RWPE2 (cell line): ENCODE data around the gene QDPR.

Experiments used
- ATAC-seq: fragments of 200-7000 bp; cut with Tn5 transposase; 3 replicates; pipeline ENCODE4 v1.9.1; 2021; ENCODE audit warnings: low read depth
- DNase-seq: peaks from one replicate; pipeline ENCODE4 v3.0.0-alpha.2; 2020; ENCODE audit warnings: low spot score
- H3K27ac ChIP-seq: fragments of 450-650 bp; 2 replicates; pipeline ENCODE4 v1.5.1; 2017; ENCODE audit warnings: mild to moderate bottlenecking; ENCODE audit not compliant: poor library complexity, severe bottlenecking
- H3K27me3 ChIP-seq: fragments of 250-450 bp; sonication (Bioruptor Pico); 2 replicates; pipeline ENCODE4 v1.5.1; 2021; ENCODE audit warnings: mild to moderate bottlenecking, moderate library complexity; ENCODE audit not compliant: insufficient read depth, poor library complexity, severe bottlenecking
- H3K36me3 ChIP-seq: fragments of 250-450 bp; sonication (Bioruptor Pico); 2 replicates; pipeline ENCODE4 v1.5.1; 2020; ENCODE audit warnings: low read depth, mild to moderate bottlenecking, moderate library complexity
- H3K4me1 ChIP-seq: fragments of 250-450 bp; sonication (Bioruptor Pico); 2 replicates; pipeline ENCODE4 v1.5.1; 2021; ENCODE audit warnings: mild to moderate bottlenecking, moderate library complexity; ENCODE audit not compliant: insufficient read depth, poor library complexity, severe bottlenecking
- H3K4me3 ChIP-seq: fragments of 250-450 bp; sonication (Bioruptor Pico); 2 replicates; pipeline ENCODE4 v1.5.1; 2021; ENCODE audit warnings: mild to moderate bottlenecking, moderate library complexity; ENCODE audit not compliant: severe bottlenecking
- H3K9me3 ChIP-seq: fragments of 250-450 bp; sonication (Bioruptor Pico); 2 replicates; pipeline ENCODE4 v1.5.1; 2021; ENCODE audit warnings: mild to moderate bottlenecking, moderate library complexity; ENCODE audit not compliant: severe bottlenecking
- TF ChIP-seq, protein P1 (sequence below): fragments of 450-650 bp; IDR thresholded peaks from one replicate; pipeline ENCODE4 v1.5.1; 2017; ENCODE audit warnings: mild to moderate bottlenecking, moderate library complexity; ENCODE audit not compliant: poor library complexity, severe bottlenecking

The QDPR gene

DNA sequence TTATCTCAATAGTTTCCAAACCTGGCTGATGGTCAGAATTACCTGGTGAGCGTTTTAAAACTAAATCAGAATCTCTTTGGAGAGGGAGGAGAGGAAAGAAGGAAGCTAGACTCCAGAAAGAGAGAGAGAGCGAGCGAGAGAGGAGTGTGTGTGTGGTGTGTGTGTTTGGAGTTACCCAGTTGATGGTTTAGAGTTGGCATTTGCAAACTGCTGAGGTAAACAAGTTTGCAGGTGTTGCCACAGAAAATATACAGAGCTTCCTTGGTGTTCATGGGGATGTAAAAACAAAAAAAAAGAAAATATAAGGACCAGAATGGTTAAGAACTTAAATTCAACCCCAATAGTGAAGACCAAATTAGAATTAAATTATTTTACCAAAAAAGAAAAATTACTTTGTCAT, 38.7 kb upstream of the QDPR start:
- no peak for ATAC-seq
- TF ChIP-seq, protein P1, sequence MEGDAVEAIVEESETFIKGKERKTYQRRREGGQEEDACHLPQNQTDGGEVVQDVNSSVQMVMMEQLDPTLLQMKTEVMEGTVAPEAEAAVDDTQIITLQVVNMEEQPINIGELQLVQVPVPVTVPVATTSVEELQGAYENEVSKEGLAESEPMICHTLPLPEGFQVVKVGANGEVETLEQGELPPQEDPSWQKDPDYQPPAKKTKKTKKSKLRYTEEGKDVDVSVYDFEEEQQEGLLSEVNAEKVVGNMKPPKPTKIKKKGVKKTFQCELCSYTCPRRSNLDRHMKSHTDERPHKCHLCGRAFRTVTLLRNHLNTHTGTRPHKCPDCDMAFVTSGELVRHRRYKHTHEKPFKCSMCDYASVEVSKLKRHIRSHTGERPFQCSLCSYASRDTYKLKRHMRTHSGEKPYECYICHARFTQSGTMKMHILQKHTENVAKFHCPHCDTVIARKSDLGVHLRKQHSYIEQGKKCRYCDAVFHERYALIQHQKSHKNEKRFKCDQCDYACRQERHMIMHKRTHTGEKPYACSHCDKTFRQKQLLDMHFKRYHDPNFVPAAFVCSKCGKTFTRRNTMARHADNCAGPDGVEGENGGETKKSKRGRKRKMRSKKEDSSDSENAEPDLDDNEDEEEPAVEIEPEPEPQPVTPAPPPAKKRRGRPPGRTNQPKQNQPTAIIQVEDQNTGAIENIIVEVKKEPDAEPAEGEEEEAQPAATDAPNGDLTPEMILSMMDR, result no peak
- Histone ChIP-seq H3K27me3 (peaks cover 4% of the 10 kb centered on the region), H3K4me1 (peaks cover 2% of the 10 kb centered on the region), H3K36me3 (no peaks in the 10 kb centered on the region), H3K4me3 (no peak overlapping the region), H3K27ac (no peak overlapping the region), H3K9me3 (no peaks in the 10 kb centered on the region)
- no peak for DNase-seq

DNA sequence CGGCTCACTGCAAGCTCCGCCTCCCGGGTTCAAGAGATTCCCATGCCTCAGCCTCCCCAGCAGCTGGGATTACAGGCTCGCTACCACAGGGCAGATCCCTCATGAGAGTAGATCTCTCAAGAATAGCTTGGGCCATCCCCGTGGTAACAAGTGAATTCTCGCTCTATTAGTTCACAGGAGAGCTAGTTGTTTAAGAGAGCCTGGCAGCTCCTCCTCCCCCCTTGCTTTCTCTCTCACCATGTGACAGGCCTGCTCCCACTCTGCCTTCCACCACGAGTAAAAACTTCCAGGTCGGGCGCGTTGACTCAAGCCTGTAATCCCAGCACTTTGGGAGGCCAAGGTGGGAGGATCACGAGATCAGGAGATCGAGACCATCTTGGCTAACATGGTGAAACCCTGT, 34.8 kb upstream of the QDPR start:
- no peaks in the 10 kb centered on the region for H3K36me3 ChIP-seq
- no peaks in the 10 kb centered on the region for H3K9me3 ChIP-seq
- H3K4me1 ChIP-seq, result peaks cover 2% of the 10 kb centered on the region
- no peak overlapping the region for H3K27ac ChIP-seq
- no peaks in the 10 kb centered on the region for H3K27me3 ChIP-seq
- DNase-seq (no peak), ATAC-seq (no peak)
- TF ChIP-seq, protein P1, result no peak
- H3K4me3 ChIP-seq, result no peak overlapping the region

DNA sequence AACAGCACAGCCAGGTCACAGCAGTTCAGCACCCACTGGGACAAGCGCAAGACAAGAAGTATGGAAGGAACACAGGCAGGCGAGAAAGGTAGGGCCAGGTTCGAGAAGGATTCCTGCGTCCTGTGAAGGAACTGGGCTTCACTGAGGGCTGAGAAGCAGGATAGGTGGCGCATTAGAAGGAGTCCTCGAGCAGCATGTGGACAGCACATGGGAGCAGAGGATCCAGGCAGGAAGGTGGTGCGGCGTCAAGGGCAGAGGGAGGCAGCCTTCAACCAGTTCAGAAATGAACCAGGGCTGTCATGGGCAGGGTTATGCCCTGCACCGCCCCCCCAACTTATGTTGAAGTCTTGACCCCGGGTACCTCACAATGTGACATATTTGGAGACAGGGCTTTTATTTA, 34.3 kb upstream of the QDPR start:
- ATAC-seq (no peak), DNase-seq (no peak)
- Histone ChIP-seq H3K27me3 (no peaks in the 10 kb centered on the region), H3K4me1 (peaks cover 2% of the 10 kb centered on the region), H3K36me3 (no peaks in the 10 kb centered on the region), H3K9me3 (no peaks in the 10 kb centered on the region), H3K27ac (no peak overlapping the region), H3K4me3 (no peak overlapping the region)
- TF ChIP-seq, protein P1, result no peak

GRCh38 chr4:17545374-17546140, 33.7 kb upstream of the QDPR start:
- DNase-seq (no peak), ATAC-seq (no peak)
- Histone ChIP-seq H3K27me3 (no peaks in the 10 kb centered on the region), H3K4me1 (peaks cover 2% of the 10 kb centered on the region), H3K4me3 (no peak overlapping the region), H3K9me3 (no peaks in the 10 kb centered on the region), H3K36me3 (no peaks in the 10 kb centered on the region), H3K27ac (no peak overlapping the region)
- TF ChIP-seq, protein P1, result no peak

- Histone ChIP-seq H3K4me3 (no peak overlapping the region), H3K9me3 (no peaks in the 10 kb centered on the region), H3K4me1 (peaks cover 2% of the 10 kb centered on the region), H3K36me3 (no peaks in the 10 kb centered on the region), H3K27ac (no peak overlapping the region), H3K27me3 (no peaks in the 10 kb centered on the region)
- no peak for ATAC-seq
- TF ChIP-seq, protein P1, result no peak
- DNase-seq, result no peak
These were observed 32.9 kb upstream of the QDPR start for GRCh38 chr4:17544831-17545234.
